GM19239 (cell line): Measurements from ENCODE around the gene CKLF.
"Not testable (repeated sequence)": the region's sequence is repeated elsewhere in the genome, so short reads cannot be mapped to it uniquely, and the experiment has no call there.

Experiments
- DNase-seq: peaks from one replicate; pipeline ENCODE4 v3.0.0; 2011; ENCODE audit warnings: low spot score; ENCODE audit not compliant: insufficient read length
- FAIRE-seq: peaks from 2 replicates; lab custom pipeline; 2011; peaks lifted over from hg19 to GRCh38; lab: Jason Lieb, UNC

The CKLF gene

GRCh38 chr16:66588981-66589713 is 36.8 kb downstream of the CKLF start:
- FAIRE-seq (no peak), DNase-seq (peak; percentile 43)

GRCh38 chr16:66590322-66590721 is 37.9 kb downstream of the CKLF start:
- FAIRE-seq, result peak; percentile 81

GRCh38 chr16:66591018-66591417 is 38.6 kb downstream of the CKLF start:
- FAIRE-seq (no peak), DNase-seq (no peak)

More at GRCh38 chr16:66590322-66590721, 37.9 kb downstream of the CKLF start:
- DNase-seq, result no peak

- no peak for DNase-seq
- FAIRE-seq, result no peak
Observed at GRCh38 chr16:66592241-66592640, 39.9 kb downstream of the CKLF start.

- DNase-seq (no peak), FAIRE-seq (no peak)
Observed at GRCh38 chr16:66592814-66593213, 40.4 kb downstream of the CKLF start.

- DNase-seq, result no peak
- FAIRE-seq, result no peak
Observed at GRCh38 chr16:66594739-66595138, 42.4 kb downstream of the CKLF start.

GRCh38 chr16:66596559-66596958 is 44.2 kb downstream of the CKLF start:
- FAIRE-seq, DNase-seq: not testable (repeated sequence)

- no peak for FAIRE-seq
Observed at GRCh38 chr16:66596986-66597848, 44.8 kb downstream of the CKLF start.

GRCh38 chr16:66598111-66598510 is 45.7 kb downstream of the CKLF start:
- DNase-seq (no peak), FAIRE-seq (no peak)

More at GRCh38 chr16:66596986-66597848, 44.8 kb downstream of the CKLF start:
- DNase-seq, result no peak

GRCh38 chr16:66599726-66600125 is 47.4 kb downstream of the CKLF start:
- DNase-seq, result no peak
- FAIRE-seq, result no peak

- FAIRE-seq, result no peak
Observed at GRCh38 chr16:66600477-66600876, 48.1 kb downstream of the CKLF start.

GRCh38 chr16:66601471-66601870 is 49.1 kb downstream of the CKLF start:
- FAIRE-seq (no peak), DNase-seq (no peak)

More at GRCh38 chr16:66600477-66600876, 48.1 kb downstream of the CKLF start:
- no peak for DNase-seq

- no peak for DNase-seq
- FAIRE-seq, result no peak
Observed at GRCh38 chr16:66603537-66604375, 51.4 kb downstream of the CKLF start.

- FAIRE-seq (no peak), DNase-seq (peak; percentile 60)
Observed at GRCh38 chr16:66604376-66605176, 52.2 kb downstream of the CKLF start, which contains the start of gene CMTM3. TSS of gene CMTM3 (plus strand) at chr16:66604704. CDS start at chr16:66604806, 102 bp downstream.

- DNase-seq, result no peak
- FAIRE-seq, result no peak
Observed at GRCh38 chr16:66605177-66605978, 53.0 kb downstream of the CKLF start.

- peak; percentile 57 for DNase-seq
Observed at GRCh38 chr16:66605979-66606751, 53.8 kb downstream of the CKLF start.

GRCh38 chr16:66608241-66609138 is 56.1 kb downstream of the CKLF start:
- peak; percentile 93 for DNase-seq
- FAIRE-seq, result peak; percentile 71

More at GRCh38 chr16:66605979-66606751, 53.8 kb downstream of the CKLF start:
- peak; percentile 69 for FAIRE-seq
